ENCODE data around the gene THOC6.

The THOC6 gene

DNA sequence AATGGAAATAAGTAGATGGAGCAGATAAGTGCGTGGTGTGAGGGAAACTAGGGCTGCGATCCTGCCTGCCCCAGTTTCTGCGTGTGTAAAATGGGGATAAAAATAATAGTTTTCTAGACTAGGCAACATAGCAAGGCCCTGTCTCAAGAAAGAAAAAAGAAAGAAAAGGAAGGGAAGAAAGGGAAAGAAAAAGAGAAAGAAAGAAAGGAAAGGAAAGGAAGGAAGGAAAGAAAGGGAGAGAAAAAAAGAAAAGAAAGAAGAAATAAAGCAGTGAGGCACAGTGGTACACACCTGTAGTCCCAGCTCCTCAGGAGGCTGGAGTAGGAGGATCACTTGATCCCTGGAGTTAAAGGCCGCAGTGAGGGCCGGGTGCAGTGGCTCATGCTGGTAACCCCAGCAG is 41.4 kb upstream of the THOC6 start:
- Histone ChIP-seq H3K9ac (ENCODE audit: low read length) (no peak overlapping the region), H3K36me3 (ENCODE audit: control insufficient read depth, insufficient read depth, low read length, severe bottlenecking) (no peaks in the 10 kb centered on the region), H3K4me1 (ENCODE audit: control insufficient read depth, insufficient read depth, low read length) (peaks cover 6% of the 10 kb centered on the region), H3K4me3 (ENCODE audit: low read length) (no peak overlapping the region), H3K9me3 (ENCODE audit: control insufficient read depth, low read length) (no peaks in the 10 kb centered on the region), H3K27me3 (replicated peaks; ENCODE audit: control insufficient read depth, insufficient read depth, low read length) (peaks cover 2% of the 10 kb centered on the region)
- no peak for DNase-seq (ENCODE audit: low read depth)

DNA sequence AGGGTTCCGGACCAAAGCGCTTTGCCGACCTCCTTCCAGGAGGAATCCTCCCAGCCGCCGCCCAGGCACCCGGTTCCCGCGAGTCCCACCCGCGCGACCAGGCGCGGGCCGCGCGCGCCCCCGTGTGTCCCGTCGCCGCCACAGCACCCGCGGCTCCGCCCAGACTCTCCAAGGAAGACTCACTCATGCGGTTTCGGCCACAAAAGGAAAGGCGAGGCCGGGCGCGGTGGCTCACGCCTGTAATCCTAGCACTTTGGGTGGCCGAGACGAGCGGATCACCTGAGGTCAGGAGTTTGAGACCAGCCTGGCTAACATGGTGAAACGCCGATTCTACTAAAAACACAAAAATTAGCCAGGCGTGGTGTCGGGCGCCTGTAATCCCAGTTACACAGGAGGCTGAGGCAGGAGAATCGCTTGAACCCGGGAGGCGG is 40.1 kb upstream of the THOC6 start:
- H3K4me1 ChIP-seq (ENCODE audit: control insufficient read depth, insufficient read depth, low read length) = peaks cover 6% of the 10 kb centered on the region
- H3K9me3 ChIP-seq (ENCODE audit: control insufficient read depth, low read length) = no peaks in the 10 kb centered on the region
- H3K27me3 ChIP-seq (replicated peaks; ENCODE audit: control insufficient read depth, insufficient read depth, low read length) = peaks cover 7% of the 10 kb centered on the region
- no peaks in the 10 kb centered on the region for H3K36me3 ChIP-seq (ENCODE audit: control insufficient read depth, insufficient read depth, low read length, severe bottlenecking)
- DNase-seq (ENCODE audit: low read depth) = peak; percentile 91
- H3K4me3 ChIP-seq (ENCODE audit: low read length) = peak overlapping the region; percentile 62
- peak overlapping the region; percentile 56 for H3K9ac ChIP-seq (ENCODE audit: low read length)

DNA sequence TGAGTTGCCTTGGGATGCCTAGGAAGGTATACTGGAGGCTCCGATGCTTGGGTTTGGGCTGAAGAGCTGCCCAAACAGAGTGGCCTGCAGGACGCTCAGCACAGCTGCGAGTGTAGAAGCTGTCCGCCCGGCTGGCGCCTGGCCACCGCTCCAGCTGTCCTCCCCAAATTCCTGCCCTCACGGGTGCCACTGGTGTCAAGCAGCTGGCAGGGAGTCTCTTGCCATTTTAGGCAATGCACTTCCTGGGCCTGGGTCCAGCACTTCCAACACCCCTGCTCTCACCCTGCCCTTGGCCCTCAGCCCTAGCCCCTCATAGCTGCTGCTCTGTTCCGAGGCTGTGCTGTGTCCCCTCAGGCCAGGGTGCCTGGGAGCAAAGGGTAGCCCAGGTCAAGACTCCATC is 38.4 kb upstream of the THOC6 start:
- Histone ChIP-seq H3K36me3 (ENCODE audit: control insufficient read depth, insufficient read depth, low read length, severe bottlenecking) (no peaks in the 10 kb centered on the region), H3K27me3 (replicated peaks; ENCODE audit: control insufficient read depth, insufficient read depth, low read length) (peaks cover 16% of the 10 kb centered on the region), H3K4me3 (ENCODE audit: low read length) (no peak overlapping the region), H3K9me3 (ENCODE audit: control insufficient read depth, low read length) (no peaks in the 10 kb centered on the region), H3K9ac (ENCODE audit: low read length) (no peak overlapping the region), H3K4me1 (ENCODE audit: control insufficient read depth, insufficient read depth, low read length) (peaks cover 6% of the 10 kb centered on the region)
- DNase-seq (ENCODE audit: low read depth) = no peak

DNA sequence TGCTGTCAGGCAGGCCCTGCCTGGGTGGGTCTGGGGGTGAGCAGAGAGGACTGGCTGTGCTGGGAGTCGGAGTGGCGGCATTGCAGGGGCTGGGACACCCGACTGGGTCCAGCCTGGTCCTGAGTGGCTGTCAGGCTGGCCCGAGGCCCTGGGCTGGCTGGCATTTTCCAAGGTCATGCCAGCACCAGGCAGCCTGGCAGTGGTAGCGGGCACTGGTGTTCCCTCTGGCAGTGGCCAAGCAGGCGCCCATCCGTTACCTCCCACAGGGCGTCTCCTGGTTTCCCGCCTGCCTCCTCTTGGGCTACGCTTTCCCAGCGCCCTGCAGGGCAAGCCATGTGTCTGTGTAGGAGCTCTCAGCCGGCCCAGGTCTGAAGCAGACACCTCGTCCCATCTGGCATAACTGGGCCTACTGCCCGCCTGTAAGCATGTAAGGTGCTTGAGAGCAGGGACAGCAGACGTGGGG is 37.9 kb upstream of the THOC6 start:
- Histone ChIP-seq H3K27me3 (replicated peaks; ENCODE audit: control insufficient read depth, insufficient read depth, low read length) (peaks cover 17% of the 10 kb centered on the region), H3K4me3 (ENCODE audit: low read length) (no peak overlapping the region), H3K36me3 (ENCODE audit: control insufficient read depth, insufficient read depth, low read length, severe bottlenecking) (no peaks in the 10 kb centered on the region), H3K9ac (ENCODE audit: low read length) (no peak overlapping the region), H3K4me1 (ENCODE audit: control insufficient read depth, insufficient read depth, low read length) (peaks cover 3% of the 10 kb centered on the region), H3K9me3 (ENCODE audit: control insufficient read depth, low read length) (no peaks in the 10 kb centered on the region)
- DNase-seq (ENCODE audit: low read depth) = no peak

DNA sequence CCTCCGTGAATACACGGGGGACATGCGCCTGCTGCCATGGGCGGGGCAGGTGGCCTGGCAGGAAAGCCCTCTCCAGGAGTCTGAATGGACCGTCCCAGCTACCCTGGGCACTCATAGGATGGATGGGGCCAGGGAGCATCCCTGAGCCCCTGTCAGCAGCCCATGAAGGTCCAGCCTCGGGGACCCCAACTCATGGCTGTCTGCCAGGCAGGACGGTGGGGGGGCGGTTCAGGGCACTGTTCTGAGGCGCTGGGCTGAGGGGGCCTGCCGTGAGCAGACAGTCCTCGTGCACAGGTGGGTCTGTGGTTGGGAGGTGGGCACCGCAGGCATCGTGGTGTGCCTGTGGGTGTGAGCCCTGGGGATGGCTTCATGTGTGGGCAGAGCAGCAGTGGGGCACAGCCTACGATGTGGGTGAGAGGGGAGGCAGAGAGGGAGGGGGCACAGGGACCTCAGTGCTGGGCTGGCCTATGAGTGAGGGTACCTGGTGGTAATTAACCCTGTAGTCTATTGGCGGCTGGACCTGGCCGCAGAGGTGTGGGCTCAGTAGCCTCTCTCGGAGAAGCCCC is 37.1 kb upstream of the THOC6 start:
- H3K4me1 ChIP-seq (ENCODE audit: control insufficient read depth, insufficient read depth, low read length) = no peaks in the 10 kb centered on the region
- DNase-seq (ENCODE audit: low read depth) = no peak
- H3K9ac ChIP-seq (ENCODE audit: low read length) = no peak overlapping the region
- H3K4me3 ChIP-seq (ENCODE audit: low read length) = no peak overlapping the region
- H3K36me3 ChIP-seq (ENCODE audit: control insufficient read depth, insufficient read depth, low read length, severe bottlenecking) = no peaks in the 10 kb centered on the region
- peaks cover 17% of the 10 kb centered on the region for H3K27me3 ChIP-seq (replicated peaks; ENCODE audit: control insufficient read depth, insufficient read depth, low read length)
- no peaks in the 10 kb centered on the region for H3K9me3 ChIP-seq (ENCODE audit: control insufficient read depth, low read length)

DNA sequence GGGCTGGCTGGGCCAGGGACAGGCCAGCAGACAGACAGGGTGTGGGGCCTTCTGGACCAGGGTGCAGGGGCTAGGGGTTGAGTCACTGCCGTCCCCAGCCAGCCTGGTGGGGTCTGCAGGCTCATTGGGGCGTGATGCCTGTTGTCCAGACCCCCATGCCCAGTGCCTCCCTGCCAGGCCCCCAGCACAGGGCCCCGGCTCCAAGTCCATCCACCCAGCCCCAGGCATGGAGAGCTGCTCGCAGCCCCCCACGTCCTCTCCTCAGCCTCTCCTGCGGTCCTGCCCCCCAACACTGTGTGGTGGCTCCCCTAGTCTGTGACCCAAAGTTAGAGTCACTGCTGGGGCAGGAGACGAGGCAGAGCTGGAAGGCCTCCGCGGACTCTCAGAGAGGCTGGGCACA is 36.5 kb upstream of the THOC6 start:
- H3K9ac ChIP-seq (ENCODE audit: low read length) = no peak overlapping the region
- no peak overlapping the region for H3K4me3 ChIP-seq (ENCODE audit: low read length)
- H3K27me3 ChIP-seq (replicated peaks; ENCODE audit: control insufficient read depth, insufficient read depth, low read length) = peaks cover 17% of the 10 kb centered on the region
- H3K9me3 ChIP-seq (ENCODE audit: control insufficient read depth, low read length) = no peaks in the 10 kb centered on the region
- no peak for DNase-seq (ENCODE audit: low read depth)
- H3K36me3 ChIP-seq (ENCODE audit: control insufficient read depth, insufficient read depth, low read length, severe bottlenecking) = no peaks in the 10 kb centered on the region
- H3K4me1 ChIP-seq (ENCODE audit: control insufficient read depth, insufficient read depth, low read length) = no peaks in the 10 kb centered on the region

DNA sequence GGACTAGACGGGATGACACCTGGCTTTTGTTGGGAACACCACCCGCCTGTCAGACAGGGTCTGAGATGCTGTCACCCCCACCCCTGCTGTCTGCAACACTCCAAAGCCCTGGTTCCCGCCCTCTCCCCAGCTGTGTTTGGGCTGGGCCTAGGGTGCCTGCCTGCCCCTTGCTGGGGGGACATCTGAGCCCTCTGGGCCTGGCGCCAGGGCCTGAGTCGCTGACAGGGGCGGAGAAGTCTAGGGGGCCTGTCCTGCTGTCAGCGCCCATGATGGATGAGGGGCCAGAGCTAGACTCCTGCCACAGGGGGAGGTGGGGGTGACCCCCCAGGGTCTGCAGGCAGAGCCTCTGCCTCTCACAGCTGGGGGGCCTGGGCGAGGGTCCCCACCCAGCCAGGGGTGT is 36.0 kb upstream of the THOC6 start:
- Histone ChIP-seq H3K27me3 (replicated peaks; ENCODE audit: control insufficient read depth, insufficient read depth, low read length) (peaks cover 17% of the 10 kb centered on the region), H3K4me3 (ENCODE audit: low read length) (no peak overlapping the region), H3K4me1 (ENCODE audit: control insufficient read depth, insufficient read depth, low read length) (no peaks in the 10 kb centered on the region), H3K9me3 (ENCODE audit: control insufficient read depth, low read length) (no peaks in the 10 kb centered on the region), H3K36me3 (ENCODE audit: control insufficient read depth, insufficient read depth, low read length, severe bottlenecking) (no peaks in the 10 kb centered on the region), H3K9ac (ENCODE audit: low read length) (no peak overlapping the region)
- DNase-seq (ENCODE audit: low read depth) = no peak

DNA sequence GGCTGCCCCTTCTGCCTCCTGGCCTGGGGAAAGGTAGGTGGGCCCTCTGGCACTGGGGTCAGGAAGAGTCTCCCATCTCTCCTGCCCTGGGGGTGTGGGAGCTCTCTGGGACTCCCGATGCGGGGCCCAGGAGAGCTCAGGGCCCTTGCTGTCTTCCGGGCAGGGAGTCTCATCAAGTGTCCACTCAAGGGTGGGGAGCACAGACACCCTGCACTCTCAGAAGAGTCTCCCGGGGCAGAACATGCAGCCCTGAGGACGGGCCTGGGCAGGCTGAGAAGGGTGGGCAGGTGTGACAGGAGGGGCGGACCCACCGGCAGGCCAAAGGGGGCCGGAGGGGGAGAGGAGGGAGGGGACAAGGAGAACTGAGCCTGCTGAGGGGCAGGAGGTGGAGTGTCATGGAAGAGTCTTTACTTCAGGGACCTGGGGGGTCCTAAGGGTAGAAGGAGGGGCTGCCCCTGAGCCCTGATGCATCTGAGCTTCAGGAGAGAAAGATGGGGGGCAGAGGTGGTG is 35.2 kb upstream of the THOC6 start:
- Histone ChIP-seq H3K27me3 (replicated peaks; ENCODE audit: control insufficient read depth, insufficient read depth, low read length) (peaks cover 17% of the 10 kb centered on the region), H3K9ac (ENCODE audit: low read length) (no peak overlapping the region), H3K4me3 (ENCODE audit: low read length) (no peak overlapping the region), H3K36me3 (ENCODE audit: control insufficient read depth, insufficient read depth, low read length, severe bottlenecking) (no peaks in the 10 kb centered on the region), H3K4me1 (ENCODE audit: control insufficient read depth, insufficient read depth, low read length) (no peaks in the 10 kb centered on the region), H3K9me3 (ENCODE audit: control insufficient read depth, low read length) (no peaks in the 10 kb centered on the region)
- DNase-seq (ENCODE audit: low read depth) = no peak

DNA sequence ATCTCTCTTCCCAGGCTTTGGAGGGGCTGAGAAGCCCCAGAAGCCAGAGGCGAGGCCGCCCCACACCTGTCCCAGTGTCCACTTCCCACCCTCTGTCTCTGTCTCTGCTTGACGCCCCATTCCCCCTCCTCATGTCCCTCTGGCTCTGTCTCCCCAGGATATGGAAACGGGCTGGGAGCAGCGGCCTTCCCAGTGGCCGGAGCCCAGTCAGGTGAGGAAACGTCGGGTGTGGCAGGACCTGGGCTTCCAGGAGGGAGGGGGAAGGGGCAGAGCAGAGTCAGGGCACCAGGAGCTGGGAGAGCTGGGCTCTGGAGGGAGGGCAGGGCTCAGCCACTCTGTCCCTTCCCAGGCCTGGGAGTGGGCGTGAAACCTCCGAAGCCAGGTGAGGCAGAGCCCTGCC is 32.9 kb upstream of the THOC6 start:
- Histone ChIP-seq H3K4me1 (ENCODE audit: control insufficient read depth, insufficient read depth, low read length) (no peaks in the 10 kb centered on the region), H3K9me3 (ENCODE audit: control insufficient read depth, low read length) (no peaks in the 10 kb centered on the region), H3K36me3 (ENCODE audit: control insufficient read depth, insufficient read depth, low read length, severe bottlenecking) (no peaks in the 10 kb centered on the region), H3K4me3 (ENCODE audit: low read length) (no peak overlapping the region), H3K27me3 (replicated peaks; ENCODE audit: control insufficient read depth, insufficient read depth, low read length) (peaks cover 19% of the 10 kb centered on the region), H3K9ac (ENCODE audit: low read length) (no peak overlapping the region)
- DNase-seq (ENCODE audit: low read depth) = no peak

DNA sequence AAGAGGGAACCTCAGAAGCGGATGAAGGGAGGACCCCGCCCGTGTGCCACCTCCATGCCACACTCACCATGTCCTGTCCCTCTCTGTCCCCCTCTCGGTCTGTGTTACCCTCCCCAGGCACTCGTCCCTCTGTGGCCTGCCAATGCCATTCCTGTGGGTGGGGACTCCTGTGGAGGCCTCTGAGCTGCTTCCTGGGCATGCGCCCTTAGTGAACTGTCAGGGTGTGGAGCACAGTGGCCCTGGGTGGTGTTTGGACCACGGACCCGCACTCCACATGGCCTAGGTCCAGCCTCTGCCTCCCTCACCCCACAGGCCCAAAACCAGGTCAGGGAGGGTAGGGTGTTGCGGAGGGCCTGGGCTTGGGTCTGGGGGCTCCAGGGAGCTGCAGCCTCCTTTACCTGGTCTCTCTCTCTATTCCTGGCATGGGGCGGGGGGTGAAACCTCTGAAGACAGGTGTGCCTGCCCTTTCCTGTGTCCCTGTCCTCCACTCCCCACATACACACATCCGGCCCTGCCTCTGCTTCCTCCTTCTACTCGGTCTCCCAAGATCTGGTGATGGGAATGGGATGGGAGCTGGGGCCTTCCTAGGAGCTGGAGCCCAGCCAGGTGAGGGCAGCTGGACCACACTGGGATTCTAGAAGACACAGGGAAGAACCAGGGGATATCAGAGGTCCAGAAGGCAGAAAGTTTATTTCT is 32.1 kb upstream of the THOC6 start:
- Histone ChIP-seq H3K9me3 (ENCODE audit: control insufficient read depth, low read length) (no peaks in the 10 kb centered on the region), H3K36me3 (ENCODE audit: control insufficient read depth, insufficient read depth, low read length, severe bottlenecking) (no peaks in the 10 kb centered on the region), H3K4me3 (ENCODE audit: low read length) (no peak overlapping the region), H3K4me1 (ENCODE audit: control insufficient read depth, insufficient read depth, low read length) (no peaks in the 10 kb centered on the region), H3K9ac (ENCODE audit: low read length) (no peak overlapping the region), H3K27me3 (replicated peaks; ENCODE audit: control insufficient read depth, insufficient read depth, low read length) (peaks cover 25% of the 10 kb centered on the region)
- DNase-seq (ENCODE audit: low read depth) = no peak

DNA sequence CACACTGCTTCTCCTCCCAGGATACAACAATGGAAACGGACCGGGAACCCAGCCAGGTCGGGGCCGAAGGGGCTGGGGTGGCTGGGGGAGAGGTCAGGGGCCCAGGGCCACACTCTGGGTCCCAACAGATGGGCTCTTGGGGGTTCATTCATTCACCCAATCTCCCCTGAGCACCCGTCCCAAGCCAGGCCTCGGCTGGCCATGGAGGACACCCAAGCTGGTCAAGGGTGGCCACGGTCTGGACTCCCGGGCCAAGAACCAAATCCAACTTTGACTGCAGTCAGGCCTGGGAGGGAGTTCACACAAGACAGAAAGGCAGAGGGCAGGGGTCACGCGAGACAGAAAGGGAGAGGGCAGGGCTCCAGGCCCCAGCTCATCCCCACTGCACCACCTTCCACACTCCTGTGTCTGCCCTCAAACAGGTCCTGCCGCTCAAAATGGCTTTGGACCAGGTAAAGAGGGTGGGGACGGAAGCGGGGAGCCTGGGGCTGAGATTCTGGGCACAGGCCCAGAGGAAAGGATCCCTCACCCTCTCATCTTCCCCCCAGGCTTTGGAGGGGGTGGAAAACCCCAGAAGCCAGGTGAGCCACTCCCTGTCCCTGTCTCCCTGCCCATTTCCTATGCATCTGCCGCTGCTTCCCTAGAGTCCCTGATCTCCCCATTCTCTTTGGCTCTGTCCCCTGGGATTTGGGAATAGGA is 31.3 kb upstream of the THOC6 start:
- Histone ChIP-seq H3K9me3 (ENCODE audit: control insufficient read depth, low read length) (no peaks in the 10 kb centered on the region), H3K4me1 (ENCODE audit: control insufficient read depth, insufficient read depth, low read length) (no peaks in the 10 kb centered on the region), H3K36me3 (ENCODE audit: control insufficient read depth, insufficient read depth, low read length, severe bottlenecking) (no peaks in the 10 kb centered on the region), H3K9ac (ENCODE audit: low read length) (no peak overlapping the region), H3K4me3 (ENCODE audit: low read length) (no peak overlapping the region), H3K27me3 (replicated peaks; ENCODE audit: control insufficient read depth, insufficient read depth, low read length) (peaks cover 23% of the 10 kb centered on the region)
- no peak for DNase-seq (ENCODE audit: low read depth)
